Fibroblast of skin of abdomen (primary cell): ENCODE results near the gene NTNG1.

Source experiments
- DNase-seq: peaks from one replicate; pipeline ENCODE4 v3.0.0-alpha.2; 2013

NTNG1 gene

DNA sequence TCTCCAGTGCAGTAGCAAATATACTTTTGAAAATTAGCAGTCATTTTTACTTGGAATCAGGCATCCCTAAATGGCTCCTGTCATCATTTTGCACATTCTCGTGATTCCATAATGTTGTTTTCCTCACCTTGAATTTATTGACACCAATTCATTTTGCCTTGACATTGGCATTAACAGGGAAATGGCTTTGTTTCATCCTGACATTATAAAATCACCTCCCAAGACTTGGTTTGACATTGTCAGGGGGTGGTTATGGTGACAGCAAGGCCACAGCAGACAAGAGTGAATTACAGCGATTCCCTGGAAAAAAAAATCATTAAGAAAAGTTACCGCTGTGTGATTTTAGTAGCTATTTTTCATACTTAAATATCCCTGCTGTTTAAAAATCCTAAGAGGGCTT, 327.0 kb downstream of the NTNG1 start:
- no peak for DNase-seq

DNA sequence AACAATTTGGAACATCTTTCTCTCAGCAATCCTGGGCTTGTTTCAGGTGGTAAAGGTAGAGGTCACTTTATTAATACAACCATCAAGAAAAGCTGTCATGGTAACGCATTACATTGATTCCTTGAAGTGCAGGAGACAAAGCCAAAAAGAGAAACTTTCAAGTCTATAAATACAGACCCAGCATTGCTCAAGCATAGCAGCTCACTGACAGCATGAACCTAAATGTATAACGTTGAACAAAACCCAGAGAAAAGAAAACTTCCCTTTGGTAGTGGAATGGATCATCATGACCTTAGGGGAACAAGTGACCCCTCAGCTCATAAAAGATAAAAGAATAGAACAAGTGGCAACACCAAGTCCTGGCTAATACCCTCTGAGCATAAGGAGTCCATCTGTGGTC, 332.2 kb downstream of the NTNG1 start:
- DNase-seq, result no peak

DNA sequence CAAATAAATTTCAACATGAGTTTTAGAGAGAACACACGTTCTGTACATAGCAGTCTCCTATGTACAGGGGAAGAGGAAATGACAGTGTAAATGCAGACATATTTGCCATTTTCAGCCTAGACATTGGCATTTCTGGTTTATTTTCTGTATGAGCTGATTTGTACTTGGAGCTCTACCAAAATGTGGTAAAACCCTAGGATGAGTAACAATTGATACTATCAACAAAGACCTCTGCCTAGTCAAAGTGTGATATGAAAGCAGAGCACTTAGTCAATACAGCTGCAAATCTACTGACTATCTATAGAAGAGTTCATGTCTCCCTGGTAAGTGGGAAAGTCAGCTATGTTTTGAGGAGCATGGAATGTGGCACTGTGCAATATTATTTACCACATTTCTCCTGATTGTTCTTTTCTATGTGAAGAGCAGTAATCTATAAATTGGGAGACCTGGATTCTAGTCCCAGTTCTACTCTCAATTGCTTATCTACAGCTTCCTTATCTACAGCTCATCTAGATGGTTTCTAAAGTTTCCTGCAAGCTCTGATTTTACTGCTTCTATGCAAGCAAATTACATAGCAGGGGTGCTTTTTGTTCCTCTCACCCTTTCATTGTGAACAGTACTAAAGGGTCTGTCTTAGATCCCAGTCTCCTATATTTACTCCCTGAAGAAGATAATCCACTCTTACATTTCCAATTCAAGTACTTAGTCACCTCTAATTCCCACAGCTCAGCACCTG, 334.2 kb downstream of the NTNG1 start:
- peak; percentile 48 for DNase-seq

DNA sequence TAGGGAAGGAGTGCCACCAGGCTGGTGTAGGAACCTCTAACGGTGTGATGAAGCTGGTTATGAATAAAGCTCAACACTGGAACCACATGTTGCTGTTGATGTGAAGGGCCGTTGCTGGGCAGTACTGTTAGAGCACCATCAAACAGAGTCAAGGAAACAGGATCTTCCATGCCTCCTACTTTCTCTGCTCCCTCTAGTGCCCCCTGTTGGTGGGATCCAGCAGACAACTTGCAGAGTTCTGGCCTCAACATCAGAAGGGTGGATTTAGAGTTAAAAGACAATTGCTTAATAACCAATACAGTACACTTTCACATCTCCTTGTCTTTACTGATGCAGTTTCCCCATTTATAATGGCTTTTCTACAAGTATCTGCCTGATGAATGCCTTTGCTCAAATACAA, 336.4 kb downstream of the NTNG1 start:
- no peak for DNase-seq

DNA sequence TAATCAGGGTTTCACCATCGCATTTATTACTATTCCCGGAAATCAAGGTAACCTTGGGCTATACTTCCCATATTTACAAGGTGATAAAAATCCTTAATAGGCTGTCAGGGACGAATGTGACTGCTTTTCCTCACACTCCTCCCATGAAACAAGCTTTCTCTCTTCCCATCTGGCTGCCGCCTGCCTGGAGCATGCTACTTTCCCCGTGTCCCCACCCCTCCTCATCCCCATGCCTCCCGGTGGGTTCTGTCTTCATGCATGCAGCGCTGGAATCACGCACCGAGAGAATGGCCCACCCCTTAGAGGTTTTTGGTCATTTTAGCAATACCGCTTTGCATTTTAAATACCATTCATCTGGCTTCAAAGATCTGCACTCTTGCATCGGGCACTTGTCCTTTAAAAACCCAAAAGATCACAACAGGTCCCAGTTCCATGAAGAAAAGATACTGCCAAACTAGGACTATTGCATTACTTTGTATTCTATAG, 339.1 kb downstream of the NTNG1 start:
- no peak for DNase-seq

DNA sequence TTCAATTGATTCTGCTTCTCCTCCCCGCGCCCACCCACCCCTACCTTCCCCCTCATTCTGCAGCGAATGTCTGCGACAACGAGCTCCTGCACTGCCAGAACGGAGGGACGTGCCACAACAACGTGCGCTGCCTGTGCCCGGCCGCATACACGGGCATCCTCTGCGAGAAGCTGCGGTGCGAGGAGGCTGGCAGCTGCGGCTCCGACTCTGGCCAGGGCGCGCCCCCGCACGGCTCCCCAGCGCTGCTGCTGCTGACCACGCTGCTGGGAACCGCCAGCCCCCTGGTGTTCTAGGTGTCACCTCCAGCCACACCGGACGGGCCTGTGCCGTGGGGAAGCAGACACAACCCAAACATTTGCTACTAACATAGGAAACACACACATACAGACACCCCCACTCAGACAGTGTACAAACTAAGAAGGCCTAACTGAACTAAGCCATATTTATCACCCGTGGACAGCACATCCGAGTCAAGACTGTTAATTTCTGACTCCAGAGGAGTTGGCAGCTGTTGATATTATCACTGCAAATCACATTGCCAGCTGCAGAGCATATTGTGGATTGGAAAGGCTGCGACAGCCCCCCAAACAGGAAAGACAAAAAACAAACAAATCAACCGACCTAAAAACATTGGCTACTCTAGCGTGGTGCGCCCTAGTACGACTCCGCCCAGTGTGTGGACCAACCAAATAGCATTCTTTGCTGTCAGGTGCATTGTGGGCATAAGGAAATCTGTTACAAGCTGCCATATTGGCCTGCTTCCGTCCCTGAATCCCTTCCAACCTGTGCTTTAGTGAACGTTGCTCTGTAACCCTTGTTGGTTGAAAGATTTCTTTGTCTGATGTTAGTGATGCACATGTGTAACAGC, 339.9 kb downstream of the NTNG1 start:
- no peak for DNase-seq

DNA sequence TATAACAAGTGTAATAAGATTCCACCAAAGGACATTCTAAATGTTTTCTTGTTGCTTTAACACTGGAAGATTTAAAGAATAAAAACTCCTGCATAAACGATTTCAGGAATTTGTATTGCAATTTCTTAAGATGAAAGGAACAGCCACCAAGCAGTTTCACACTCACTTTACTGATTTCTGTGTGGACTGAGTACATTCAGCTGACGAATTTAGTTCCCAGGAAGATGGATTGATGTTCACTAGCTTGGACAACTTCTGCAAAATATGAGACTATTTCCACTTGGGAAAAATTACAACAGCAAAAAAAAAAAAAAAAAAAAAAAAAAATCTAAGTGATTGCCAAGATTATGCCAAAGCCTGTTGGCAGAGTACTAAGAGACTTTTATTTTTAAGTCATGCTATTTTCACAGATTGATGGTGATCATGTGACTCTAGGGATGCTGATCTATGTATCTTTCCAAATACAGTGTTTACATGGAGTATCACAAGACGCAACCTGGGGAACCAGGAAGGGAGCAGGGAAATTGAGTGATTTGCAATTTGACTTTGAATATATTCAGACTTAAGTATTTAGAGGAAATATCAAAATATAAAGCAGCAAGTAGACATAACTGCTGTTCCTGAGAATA, 341.0 kb downstream of the NTNG1 start:
- DNase-seq, result no peak

DNA sequence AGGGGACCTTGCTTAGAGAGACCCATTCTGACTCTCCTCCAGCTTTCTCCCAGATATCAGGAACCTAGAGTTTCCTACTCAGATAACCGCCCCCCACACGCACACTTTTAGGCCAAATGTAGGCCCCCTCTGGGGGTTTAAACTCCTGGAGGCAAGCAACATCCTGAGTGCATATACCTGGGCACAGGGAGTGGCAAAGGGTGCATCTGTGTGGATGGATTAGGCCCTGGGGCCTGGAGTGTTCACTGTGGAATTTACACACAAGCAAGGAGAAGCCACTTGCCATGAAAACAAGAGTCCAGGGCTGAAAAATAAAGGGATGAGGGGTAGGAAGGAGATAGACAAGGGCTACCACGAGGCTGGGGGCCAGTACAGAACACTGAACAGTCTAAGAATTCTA, 343.1 kb downstream of the NTNG1 start:
- DNase-seq, result no peak

DNA sequence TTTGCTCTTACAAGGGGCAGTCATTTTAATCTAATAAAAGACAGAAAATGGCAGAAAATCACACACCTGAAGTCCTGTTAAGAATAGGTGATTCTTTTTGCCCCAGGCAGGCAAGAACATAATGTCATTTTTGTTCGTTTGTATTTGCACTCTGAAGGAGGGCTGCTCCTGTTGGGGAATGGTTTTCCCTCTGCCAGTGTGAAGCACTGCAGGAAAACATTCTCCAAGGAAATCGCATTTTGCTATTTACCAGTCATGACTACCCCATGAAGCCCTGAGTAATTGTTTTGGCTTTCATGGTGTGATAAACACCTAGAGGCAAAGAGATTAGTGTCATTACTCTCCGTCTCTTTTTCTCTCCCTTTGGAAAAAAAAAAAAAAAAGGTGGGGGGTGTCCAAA, 345.5 kb downstream of the NTNG1 start:
- no peak for DNase-seq

DNA sequence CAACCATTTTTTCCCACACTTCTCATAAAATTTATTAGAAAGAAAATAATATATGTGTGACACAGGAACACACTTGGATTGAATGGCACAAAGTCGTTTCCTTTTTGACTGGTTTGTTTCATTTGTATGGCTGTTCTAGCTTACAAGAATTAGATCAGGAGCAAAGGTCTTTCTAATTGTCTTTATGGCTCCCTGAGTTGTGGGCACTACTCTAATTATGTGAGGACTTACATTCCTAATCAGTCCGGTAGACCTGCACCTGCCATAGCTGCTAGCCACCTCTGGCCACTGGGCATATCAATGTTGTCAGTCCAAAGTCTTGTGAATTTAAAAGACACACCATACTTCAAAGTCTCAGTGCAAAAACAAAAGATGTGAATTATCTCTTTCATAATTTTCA, 346.7 kb downstream of the NTNG1 start:
- DNase-seq, result no peak

DNA sequence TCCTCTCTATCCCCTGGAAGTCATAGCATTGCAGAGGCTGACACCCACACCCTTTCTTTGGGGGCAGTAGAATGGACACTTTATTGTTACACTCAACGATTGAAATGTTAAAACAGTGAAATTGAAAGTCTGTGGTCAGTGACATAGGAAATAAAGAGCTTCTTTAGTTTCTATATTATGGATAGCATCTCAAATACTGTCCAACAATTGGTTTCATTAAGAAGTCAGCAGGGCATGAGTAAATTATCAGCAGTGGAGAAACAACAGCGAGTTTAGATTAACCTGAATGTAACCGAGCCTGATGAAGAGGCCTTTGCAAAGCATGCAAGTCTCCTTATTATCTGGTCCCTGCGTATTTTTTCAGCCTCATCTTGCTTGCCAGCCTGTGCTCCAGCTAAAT, 350.7 kb downstream of the NTNG1 start:
- DNase-seq, result no peak

DNA sequence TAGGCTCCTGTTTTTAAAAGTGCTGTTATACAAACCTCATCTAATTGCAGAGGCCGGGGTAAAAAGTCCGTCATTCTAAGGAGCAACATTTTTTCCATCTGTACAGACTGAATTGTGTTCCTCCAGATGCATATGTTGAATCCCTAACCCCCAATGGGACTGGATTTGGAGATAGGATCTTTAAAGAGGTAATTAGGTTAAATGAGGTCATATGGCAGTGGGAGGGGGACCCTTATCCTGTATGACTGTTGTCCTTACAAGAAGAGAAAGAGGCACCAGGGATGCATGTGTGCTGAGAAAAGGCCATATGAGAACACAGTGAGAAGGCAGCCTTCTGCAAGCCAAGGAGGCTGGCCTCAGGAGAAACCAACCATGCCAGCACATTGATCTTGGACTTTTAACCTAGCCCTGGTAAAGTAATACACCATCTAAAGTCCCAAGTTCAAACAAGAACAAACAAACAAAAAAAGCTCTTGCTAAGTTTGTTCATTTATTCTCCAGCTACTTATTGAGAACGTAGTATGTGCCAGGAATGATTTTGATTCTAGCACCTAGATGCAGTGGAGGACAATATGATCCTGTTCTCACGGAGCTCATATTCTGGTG, 352.4 kb downstream of the NTNG1 start:
- no peak for DNase-seq

DNA sequence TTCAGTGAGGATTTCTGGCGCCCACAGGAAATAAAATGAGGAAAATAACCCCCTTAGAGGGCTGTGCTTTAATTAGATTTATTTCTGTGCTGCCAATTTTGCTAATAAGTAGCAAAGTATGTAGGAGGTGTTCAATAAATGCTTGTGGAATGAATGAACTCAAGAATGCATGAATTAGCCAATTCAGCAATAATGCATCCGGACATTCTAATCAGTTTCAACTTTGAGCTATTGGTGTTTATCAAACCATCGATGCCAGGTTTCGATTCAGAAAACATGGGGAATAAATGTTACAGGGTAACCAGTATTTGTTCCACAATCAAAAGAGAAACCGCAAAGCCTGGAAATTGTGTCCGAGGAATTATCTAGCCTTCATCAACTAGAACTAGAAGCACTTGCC, 353.2 kb downstream of the NTNG1 start:
- DNase-seq, result no peak

DNA sequence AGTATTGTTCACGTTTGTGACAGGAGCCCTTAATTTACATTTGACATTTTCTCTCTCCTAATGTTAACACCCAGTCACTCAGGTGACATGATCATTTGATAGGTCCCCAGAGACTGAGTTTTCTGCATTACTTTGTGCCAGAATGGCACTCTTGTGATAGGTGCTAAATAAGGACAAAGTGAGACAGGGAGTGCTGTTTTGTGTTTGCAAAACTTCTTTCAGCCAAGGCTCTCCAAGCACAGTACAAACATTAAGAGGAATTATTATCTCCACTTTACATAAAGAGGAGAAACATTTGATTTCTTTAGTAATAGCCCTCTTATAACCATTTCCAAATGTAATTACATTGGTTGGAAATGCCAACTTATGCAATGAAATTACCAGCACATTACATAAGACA, 355.2 kb downstream of the NTNG1 start:
- no peak for DNase-seq

DNA sequence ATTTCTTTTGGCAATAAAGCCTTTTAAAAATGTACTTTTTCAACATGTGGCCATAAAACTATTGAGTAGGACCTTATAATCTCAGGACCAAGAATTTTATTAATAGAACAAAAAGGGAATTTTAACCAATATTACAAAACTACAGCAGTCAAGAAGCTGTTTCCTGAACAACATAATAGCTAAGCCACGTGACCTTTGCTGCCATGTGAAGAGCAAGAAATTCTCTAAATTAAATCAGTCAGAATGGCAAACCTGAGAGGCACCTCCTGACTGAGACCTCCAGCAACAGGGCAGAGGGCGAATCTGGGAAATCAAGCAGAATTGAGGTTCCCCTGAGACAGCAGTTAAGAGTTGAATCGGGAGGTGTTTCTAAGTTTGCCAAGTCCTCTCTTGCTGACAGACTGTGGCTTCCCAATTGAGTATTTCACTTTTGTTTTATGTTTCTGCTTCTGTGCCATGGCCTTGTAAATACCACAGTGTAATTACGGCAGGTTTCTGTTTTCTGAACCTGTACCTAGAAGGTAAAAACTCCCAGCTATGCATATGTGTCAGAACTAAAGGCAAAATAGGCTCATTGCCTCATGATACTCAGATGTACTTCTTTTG, 358.4 kb downstream of the NTNG1 start:
- DNase-seq, result no peak

DNA sequence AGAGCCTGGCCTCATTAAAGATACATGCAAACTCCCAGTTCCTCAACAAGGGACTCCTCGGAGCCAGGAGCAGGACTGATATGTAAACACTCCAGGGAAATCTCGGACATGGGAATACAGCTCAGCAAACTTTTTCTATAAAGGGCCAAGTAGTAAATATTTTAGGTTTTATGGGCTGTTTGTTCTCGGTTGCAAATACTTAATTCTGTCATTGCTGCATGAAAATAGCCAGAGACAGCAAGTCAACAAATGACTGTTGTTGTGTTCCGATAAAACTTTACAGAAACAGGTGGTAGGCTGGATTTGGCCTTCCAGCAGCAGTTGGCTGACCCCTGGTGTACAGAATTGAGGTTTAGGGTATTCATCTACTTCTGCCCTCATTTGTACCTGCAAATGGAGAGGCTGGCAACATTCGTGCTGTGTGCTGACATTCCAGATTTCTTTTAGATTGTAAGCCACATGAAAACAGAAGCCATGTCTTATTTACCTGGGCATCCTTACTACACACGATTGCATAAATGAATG, 360.3 kb downstream of the NTNG1 start:
- DNase-seq, result no peak

DNA sequence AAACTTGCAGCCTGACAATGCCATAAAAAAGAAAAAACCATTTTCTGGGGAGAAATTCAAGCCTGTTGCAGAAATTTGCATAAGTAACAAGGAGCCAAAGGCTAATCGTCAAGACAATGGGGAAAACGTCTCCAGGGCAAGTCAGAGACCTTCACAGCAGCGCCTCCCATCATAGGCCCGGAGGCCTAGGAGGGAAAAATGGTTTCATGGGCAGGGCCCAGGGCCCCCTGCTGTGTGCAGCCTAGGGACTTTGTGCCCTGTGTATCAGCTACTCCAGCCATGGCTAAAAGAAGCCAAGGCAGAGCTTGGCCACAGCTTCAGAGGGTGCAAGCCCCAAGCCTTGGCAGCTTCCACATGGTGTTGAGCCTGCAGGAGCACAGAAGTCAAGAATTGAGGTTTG, 369.5 kb downstream of the NTNG1 start:
- no peak for DNase-seq

DNA sequence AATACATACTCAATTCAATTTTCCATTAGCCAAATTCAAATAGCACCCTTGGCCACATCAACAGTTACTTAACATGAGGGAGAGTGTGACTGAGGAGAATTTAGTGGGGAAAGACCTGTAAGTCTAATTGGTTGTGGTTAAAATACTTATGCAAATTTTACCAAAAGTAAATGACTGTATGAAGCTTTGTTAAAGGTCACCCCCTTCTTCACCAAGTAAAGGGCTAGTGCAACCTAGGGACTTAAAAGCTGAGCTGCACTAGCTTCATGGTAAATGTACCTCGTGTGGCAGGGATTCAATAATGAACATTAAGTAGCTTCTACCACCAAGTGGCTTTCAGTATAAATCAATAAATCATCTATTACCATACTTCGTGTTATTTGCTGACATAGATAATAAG, 372.0 kb downstream of the NTNG1 start:
- no peak for DNase-seq

DNA sequence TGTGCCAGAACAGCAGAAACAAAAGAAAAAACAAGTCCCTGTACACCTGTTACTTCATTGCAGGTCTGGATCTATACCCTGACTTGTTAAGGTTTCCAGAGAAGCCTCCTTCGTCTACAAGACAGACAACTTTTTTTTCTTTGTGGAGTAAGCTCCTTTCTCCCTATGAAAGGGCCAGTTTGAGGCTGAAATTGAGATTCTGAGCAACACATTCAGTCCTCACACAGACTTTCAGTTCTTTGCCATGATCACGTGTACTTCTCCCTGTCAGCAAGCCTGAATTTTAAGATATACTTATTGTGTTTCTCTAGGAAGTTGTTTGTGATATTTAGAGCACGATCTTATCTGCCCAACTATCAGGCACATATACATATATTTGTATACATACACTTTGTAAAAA, 374.0 kb downstream of the NTNG1 start:
- DNase-seq, result no peak

DNA sequence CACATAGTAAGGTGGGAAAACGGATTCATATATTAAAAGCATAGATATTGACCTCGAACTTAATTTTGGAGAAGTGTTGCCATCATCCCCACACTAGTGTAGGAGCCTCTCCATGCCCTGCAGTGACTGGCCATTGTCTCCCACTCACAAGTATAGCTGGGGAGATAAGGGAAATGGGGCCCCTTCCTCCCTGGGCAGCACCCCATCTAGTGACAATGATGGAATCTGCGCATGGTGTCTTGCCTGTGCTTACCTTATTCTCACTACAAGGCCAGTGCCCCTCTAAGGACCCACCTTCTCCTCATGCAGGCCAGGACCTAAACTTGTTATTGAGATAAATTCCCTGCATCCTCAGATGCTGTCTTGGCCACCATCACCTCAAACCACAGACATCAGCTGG, 374.9 kb downstream of the NTNG1 start:
- no peak for DNase-seq

DNA sequence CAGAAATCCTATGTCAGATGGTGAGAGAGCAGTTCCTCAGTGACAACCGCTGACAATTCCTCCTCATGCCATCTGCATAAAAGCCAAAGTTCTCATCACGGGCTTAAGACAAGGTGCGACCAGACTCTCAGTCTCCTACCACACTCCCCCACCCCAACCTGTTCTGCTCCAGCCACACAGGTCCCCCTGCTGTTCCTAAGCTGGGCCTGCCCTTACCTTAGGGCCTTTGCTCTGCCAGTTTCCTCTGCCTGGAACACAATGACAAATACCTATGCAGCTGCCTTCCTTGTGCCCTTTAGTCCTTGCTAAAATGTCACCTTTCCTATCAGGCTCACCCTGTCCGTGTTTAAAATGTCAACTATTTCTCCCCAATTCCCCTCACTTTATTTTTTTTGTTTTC, 382.2 kb downstream of the NTNG1 start:
- DNase-seq, result no peak

DNA sequence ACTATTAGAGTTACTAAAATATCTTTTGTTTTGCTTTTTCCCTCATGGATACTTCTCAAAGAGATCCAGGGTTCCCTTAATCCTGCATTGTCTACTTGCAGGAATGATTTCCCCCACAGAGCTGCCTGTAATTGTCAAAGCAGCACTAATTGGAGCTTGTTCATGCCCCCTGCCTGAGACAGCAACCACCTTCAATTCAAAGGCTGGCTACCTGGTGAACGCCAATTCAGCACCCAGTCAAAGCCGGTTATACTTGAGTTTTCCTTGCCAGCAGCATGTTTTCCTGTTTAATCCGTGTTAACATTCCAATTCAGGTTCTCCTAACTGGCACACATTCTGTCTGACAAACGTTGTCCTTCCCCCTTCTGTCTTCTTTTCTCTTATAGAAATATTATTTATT, 382.9 kb downstream of the NTNG1 start:
- no peak for DNase-seq

DNA sequence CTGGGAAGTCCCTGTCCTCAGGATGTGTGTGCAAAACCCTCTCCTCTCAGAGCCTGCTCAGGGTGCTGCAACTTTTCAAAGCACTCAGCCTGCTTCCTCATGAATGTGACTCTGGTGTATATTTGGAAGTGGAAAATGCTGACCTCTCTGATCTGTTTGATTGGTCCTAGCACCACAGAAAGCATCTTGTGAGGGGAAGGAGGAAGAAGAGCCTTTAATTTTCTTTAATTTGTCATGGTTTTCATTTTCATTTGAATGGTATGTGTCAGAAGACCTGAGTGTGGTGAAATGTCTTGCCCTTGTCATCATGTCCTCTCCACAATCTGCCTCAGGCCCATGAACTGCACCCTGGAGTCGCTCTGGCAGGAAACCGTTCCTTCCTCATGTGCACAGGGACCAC, 383.5 kb downstream of the NTNG1 start:
- no peak for DNase-seq
